HEK293T (cell line): ENCODE data around the gene CNNM2.

Experiments
- CTCF ChIA-PET: fragments of 350-600 bp; formaldehyde crosslinking; extraction: SDS; loops from one replicate; lab custom pipeline; 2021; ENCODE audit warnings: antibody characterized with exemption, inconsistent platforms; lab: Yijun Ruan, JAX
- POLR2A ChIA-PET: fragments of 350-600 bp; formaldehyde crosslinking; extraction: SDS; loops from one replicate; lab custom pipeline; 2020; ENCODE audit warnings: antibody characterized with exemption, inconsistent platforms; lab: Yijun Ruan, JAX
- DNase-seq: peaks from one replicate; pipeline ENCODE4 v3.0.0; 2012; ENCODE audit warnings: mixed read lengths; ENCODE audit errors: extremely low spot score
- ARNT ChIP-seq: fragments of 450-650 bp; IDR thresholded peaks from 2 replicates; pipeline ENCODE4 v1.6.1; 2017; ENCODE audit warnings: mild to moderate bottlenecking
- BHLHE40 ChIP-seq: fragments of 450-650 bp; IDR thresholded peaks from 2 replicates; pipeline ENCODE4 v1.6.1; 2016; ENCODE audit warnings: mild to moderate bottlenecking, moderate library complexity, borderline replicate concordance
- CTBP1 ChIP-seq: fragments of 450-650 bp; IDR thresholded peaks from 2 replicates; pipeline ENCODE4 v1.6.1; 2016; ENCODE audit warnings: borderline replicate concordance
- ELF4 ChIP-seq: fragments of 450-650 bp; IDR thresholded peaks from 2 replicates; pipeline ENCODE4 v1.6.1; 2017; ENCODE audit warnings: antibody characterized with exemption
- FOXA1 ChIP-seq: fragments of 450-650 bp; IDR thresholded peaks from 2 replicates; pipeline ENCODE4 v1.6.1; 2016; ENCODE audit warnings: mild to moderate bottlenecking
- FOXK2 ChIP-seq: fragments of 450-650 bp; IDR thresholded peaks from 2 replicates; pipeline ENCODE4 v1.6.1; 2016; ENCODE audit warnings: mild to moderate bottlenecking
- FOXM1 ChIP-seq: fragments of 450-650 bp; IDR thresholded peaks from 2 replicates; pipeline ENCODE4 v1.6.1; 2017; ENCODE audit warnings: mild to moderate bottlenecking, borderline replicate concordance
- HDGF ChIP-seq: fragments of 450-650 bp; IDR thresholded peaks from 2 replicates; pipeline ENCODE4 v1.6.1; 2017; ENCODE audit warnings: antibody characterized with exemption, borderline replicate concordance
- L3MBTL2 ChIP-seq: fragments of 450-650 bp; conservative IDR thresholded peaks from 2 replicates; pipeline ENCODE4 v1.6.1; 2016; ENCODE audit warnings: mild to moderate bottlenecking
- LEF1 ChIP-seq: fragments of 450-650 bp; IDR thresholded peaks from 2 replicates; pipeline ENCODE4 v1.6.1; 2017; ENCODE audit warnings: mild to moderate bottlenecking, borderline replicate concordance
- NFRKB ChIP-seq: fragments of 450-650 bp; IDR thresholded peaks from 2 replicates; pipeline ENCODE4 v1.6.1; 2016; ENCODE audit warnings: mild to moderate bottlenecking, moderate library complexity
- SP1 ChIP-seq: fragments of 450-650 bp; IDR thresholded peaks from 2 replicates; pipeline ENCODE4 v1.6.1; 2017
- SUZ12 ChIP-seq: fragments of 450-650 bp; IDR thresholded peaks from 2 replicates; pipeline ENCODE4 v1.6.1; 2016; ENCODE audit warnings: mild to moderate bottlenecking
- TARDBP ChIP-seq: fragments of 450-650 bp; IDR thresholded peaks from 2 replicates; pipeline ENCODE4 v1.6.1; 2016
- ZNF384 ChIP-seq: fragments of 450-650 bp; IDR thresholded peaks from 2 replicates; pipeline ENCODE4 v1.6.1; 2016
- TF ChIP-seq, protein P1 (sequence below): fragments of 450-650 bp; IDR thresholded peaks from 2 replicates; pipeline ENCODE4 v1.6.1; 2016

CNNM2 gene

GRCh38 chr10:102935505-102935904 lies 17.4 kb downstream of the CNNM2 start:
- ChIA-PET POLR2A (no interaction called here), CTCF (no interaction called here)
- no peak for DNase-seq
- TF ChIP-seq BHLHE40: no peak
- no peak for TF ChIP-seq ELF4
- peak; percentile 68 for TF ChIP-seq ZNF384

GRCh38 chr10:102935939-102936605 lies 18.0 kb downstream of the CNNM2 start:
- TF ChIP-seq FOXK2 (no peak), ZNF384 (0 out of 2 replicates have a peak, but pooled peaks have one; percentile 16)
- ChIA-PET POLR2A (no interaction called here), CTCF (no interaction called here)
- no peak for DNase-seq

- ChIA-PET POLR2A (no interaction called here), CTCF (no interaction called here)
- no peak for DNase-seq
- TF ChIP-seq NFRKB (no peak), ZNF384 (no peak), FOXK2 (no peak), ARNT (no peak), SUZ12 (no peak), CTBP1 (no peak), TARDBP (no peak), HDGF (no peak), BHLHE40 (no peak), FOXM1 (no peak), FOXA1 (no peak), L3MBTL2 (no peak), LEF1 (no peak), SP1 (no peak), ELF4 (no peak)
- TF ChIP-seq, protein P1, sequence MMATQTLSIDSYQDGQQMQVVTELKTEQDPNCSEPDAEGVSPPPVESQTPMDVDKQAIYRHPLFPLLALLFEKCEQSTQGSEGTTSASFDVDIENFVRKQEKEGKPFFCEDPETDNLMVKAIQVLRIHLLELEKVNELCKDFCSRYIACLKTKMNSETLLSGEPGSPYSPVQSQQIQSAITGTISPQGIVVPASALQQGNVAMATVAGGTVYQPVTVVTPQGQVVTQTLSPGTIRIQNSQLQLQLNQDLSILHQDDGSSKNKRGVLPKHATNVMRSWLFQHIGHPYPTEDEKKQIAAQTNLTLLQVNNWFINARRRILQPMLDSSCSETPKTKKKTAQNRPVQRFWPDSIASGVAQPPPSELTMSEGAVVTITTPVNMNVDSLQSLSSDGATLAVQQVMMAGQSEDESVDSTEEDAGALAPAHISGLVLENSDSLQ: no peak
Observed at GRCh38 chr10:102941401-102941800, 23.3 kb downstream of the CNNM2 start.

- DNase-seq: no peak
- ChIA-PET CTCF (interaction anchor here (0.6 to 1.1 kb wide), 3 partner anchors 8 to 27 kb away, joined by 3 to 7 read pairs (median 5); partner anchors contain the start of gene CNNM2), POLR2A (interaction anchor here (1.0 kb wide), 1 partner anchor 28 kb away, joined by 3 read pairs; no protein-coding TSS in a partner anchor)
- TF ChIP-seq BHLHE40 (no peak), ARNT (no peak), CTBP1 (no peak), TARDBP (no peak), NFRKB (no peak), FOXK2 (no peak), LEF1 (no peak), HDGF (no peak), ELF4 (no peak), SP1 (no peak), SUZ12 (no peak), L3MBTL2 (no peak), FOXA1 (no peak), FOXM1 (no peak), ZNF384 (no peak)
- TF ChIP-seq, protein P1: no peak
Observed at GRCh38 chr10:102945449-102945848, 27.4 kb downstream of the CNNM2 start.

GRCh38 chr10:102945962-102946361 lies 27.9 kb downstream of the CNNM2 start:
- no peak for DNase-seq
- TF ChIP-seq TARDBP (no peak), FOXM1 (no peak), NFRKB (no peak), FOXK2 (no peak), ZNF384 (no peak)
- TF ChIP-seq, protein P1: no peak
- CTCF ChIA-PET: interaction anchor here (0.6 to 1.1 kb wide), 3 partner anchors 9 to 28 kb away, joined by 3 to 7 read pairs (median 5); partner anchors contain the start of gene CNNM2
- POLR2A ChIA-PET: interaction anchor here (1.0 kb wide), 1 partner anchor 28 kb away, joined by 3 read pairs; no protein-coding TSS in a partner anchor

DNA sequence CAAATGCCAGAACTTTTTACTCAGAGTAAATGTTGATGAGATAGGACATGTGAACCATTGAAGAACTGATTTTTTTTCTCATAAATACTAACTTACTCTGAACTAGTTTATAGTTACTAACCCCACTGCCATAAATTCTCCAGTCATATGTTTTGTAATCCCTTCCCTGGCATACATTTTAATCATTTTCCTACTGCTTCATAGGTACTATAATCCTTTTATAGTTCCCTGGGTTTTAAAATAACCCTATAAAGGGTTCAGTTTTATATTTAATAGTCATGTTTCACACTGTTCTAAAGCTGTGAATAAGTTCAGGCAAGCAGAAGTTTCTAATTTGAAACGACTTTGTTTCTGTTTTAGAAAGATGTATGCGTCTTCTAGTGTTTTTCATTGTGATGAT lies 28.9 kb downstream of the CNNM2 start:
- TF ChIP-seq, protein P1: peak; percentile 65
- TF ChIP-seq CTBP1 (no peak), LEF1 (no peak), SUZ12 (no peak), ZNF384 (no peak)
- ChIA-PET CTCF (no interaction called here), POLR2A (no interaction called here)
- DNase-seq: no peak
